Rectal smooth muscle tissue (tissue), 1 donor: ENCODE results near the gene ZNF555.

Experiments used
- H3K27ac ChIP-seq: one replicate; pipeline ENCODE4 v1.7.0; 2013; ENCODE audit warnings: low read depth, low read length, inconsistent platforms
- H3K27me3 ChIP-seq: one replicate; pipeline ENCODE4 v1.7.0; 2013; ENCODE audit warnings: low read length; ENCODE audit not compliant: control insufficient read depth, insufficient read depth
- H3K36me3 ChIP-seq: one replicate; pipeline ENCODE4 v1.7.0; 2013; ENCODE audit warnings: low read length; ENCODE audit not compliant: control insufficient read depth, insufficient read depth
- H3K4me1 ChIP-seq: one replicate; pipeline ENCODE4 v1.7.0; 2013; ENCODE audit warnings: low read length; ENCODE audit not compliant: control insufficient read depth, insufficient read depth
- H3K4me3 ChIP-seq: one replicate; pipeline ENCODE4 v1.7.0; 2013; ENCODE audit warnings: low read length
- H3K9ac ChIP-seq: one replicate; pipeline ENCODE4 v1.7.0; 2013; ENCODE audit warnings: low read length

The ZNF555 gene

GRCh38 chr19:2848616-2849015 lies 7.3 kb downstream of the ZNF555 start:
- H3K27me3 ChIP-seq = no peaks in the 10 kb centered on the region
- no peak overlapping the region for H3K9ac ChIP-seq
- H3K27ac ChIP-seq = no peak overlapping the region
- no peaks in the 10 kb centered on the region for H3K4me1 ChIP-seq
- H3K36me3 ChIP-seq = peaks cover 30% of the 10 kb centered on the region
- H3K4me3 ChIP-seq = no peak overlapping the region

DNA sequence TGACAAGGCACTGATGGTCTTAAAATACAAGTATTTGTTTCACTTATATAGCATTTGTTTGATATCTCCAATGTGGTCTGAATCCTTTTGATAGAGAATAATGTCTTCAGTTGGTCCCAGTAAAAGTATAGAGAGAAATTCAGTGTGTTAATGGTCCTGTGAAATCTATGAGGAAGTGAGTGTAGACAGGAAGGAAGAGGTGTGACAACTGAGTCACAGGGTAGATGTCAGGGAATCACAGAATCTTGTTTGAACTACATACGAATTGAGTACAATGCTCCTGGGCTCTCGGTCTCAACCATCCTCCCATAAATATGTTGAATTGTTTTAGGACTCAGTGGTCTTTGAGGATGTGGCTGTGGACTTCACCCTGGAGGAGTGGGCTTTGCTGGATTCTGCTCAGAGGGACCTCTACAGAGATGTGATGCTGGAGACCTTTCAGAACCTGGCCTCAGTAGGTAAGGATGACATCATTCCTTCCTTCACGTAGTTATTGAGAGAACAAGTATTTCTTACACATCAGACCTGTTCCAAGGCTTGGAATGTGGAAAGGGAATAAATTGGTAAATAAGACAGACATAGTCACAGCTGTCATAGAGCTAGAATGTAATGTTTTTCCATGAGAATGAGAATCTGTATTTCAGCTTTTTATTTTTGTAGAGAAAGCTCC lies 9.1 kb downstream of the ZNF555 start:
- Histone ChIP-seq H3K27me3 (no peaks in the 10 kb centered on the region), H3K9ac (no peak overlapping the region), H3K4me1 (no peaks in the 10 kb centered on the region), H3K27ac (no peak overlapping the region), H3K4me3 (no peak overlapping the region), H3K36me3 (peaks cover 31% of the 10 kb centered on the region)

GRCh38 chr19:2852598-2852997 lies 11.3 kb downstream of the ZNF555 start:
- Histone ChIP-seq H3K4me1 (no peaks in the 10 kb centered on the region), H3K9ac (no peak overlapping the region), H3K27ac (no peak overlapping the region), H3K27me3 (no peaks in the 10 kb centered on the region), H3K4me3 (no peak overlapping the region), H3K36me3 (peaks cover 31% of the 10 kb centered on the region)

GRCh38 chr19:2853015-2853606 lies 11.8 kb downstream of the ZNF555 start:
- H3K36me3 ChIP-seq = peaks cover 31% of the 10 kb centered on the region
- H3K27me3 ChIP-seq = no peaks in the 10 kb centered on the region
- H3K4me1 ChIP-seq = no peaks in the 10 kb centered on the region
- no peak overlapping the region for H3K9ac ChIP-seq
- H3K27ac ChIP-seq = no peak overlapping the region
- H3K4me3 ChIP-seq = no peak overlapping the region

DNA sequence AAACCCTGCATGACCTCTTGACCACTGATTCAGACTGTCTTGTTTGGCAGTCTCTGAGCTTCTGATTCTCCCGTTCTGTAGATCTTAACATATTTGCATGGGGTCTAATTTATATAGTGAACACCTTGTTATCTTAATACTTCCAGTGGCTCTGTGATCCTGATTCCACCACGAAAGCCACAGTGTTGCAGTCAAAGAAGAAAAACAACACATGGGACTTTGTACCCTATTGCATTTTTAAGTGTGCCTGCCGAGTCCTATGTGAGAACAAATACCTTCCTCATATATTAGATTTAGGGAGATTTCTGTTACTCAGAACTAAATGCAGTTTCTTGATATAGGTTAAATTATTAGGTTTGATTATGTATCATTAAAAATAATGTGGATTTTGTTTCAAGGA lies 13.6 kb downstream of the ZNF555 start:
- Histone ChIP-seq H3K4me3 (no peak overlapping the region), H3K4me1 (no peaks in the 10 kb centered on the region)

DNA sequence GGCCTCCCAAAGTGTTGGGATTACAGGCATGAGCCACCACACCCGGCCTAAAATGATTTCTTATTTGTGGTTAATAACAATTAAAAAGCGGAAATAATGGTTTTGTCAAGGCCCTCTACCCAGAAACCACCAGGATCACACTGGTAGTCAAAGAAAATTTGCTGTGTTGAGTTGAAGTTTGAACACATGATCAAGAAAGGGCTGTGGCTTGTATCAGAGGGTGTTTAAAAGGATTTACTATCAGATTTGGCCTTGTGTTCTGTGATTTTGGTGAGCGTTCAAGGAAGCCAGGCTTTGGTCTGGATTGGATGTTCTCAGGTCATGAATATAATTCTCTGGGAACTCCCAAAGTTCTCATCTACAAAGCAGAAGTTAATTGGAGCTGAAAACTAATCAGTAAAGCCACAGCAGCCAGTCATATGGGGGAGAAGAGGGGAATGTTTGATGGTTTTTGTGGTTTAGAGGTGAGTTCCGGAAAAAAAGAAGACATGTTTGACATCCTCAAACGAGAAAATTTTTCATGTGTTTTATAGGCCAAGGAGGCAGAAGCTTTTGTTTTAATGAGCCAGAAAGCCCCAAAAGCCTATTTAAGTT lies 15.3 kb downstream of the ZNF555 start:
- Histone ChIP-seq H3K27ac (no peak overlapping the region), H3K36me3 (peaks cover 22% of the 10 kb centered on the region), H3K4me3 (no peak overlapping the region), H3K27me3 (no peaks in the 10 kb centered on the region), H3K4me1 (no peaks in the 10 kb centered on the region), H3K9ac (no peak overlapping the region)

More for the DNA sequence above, 13.6 kb downstream of the ZNF555 start:
- Histone ChIP-seq H3K36me3 (peaks cover 31% of the 10 kb centered on the region), H3K9ac (no peak overlapping the region), H3K27me3 (no peaks in the 10 kb centered on the region), H3K27ac (no peak overlapping the region)

DNA sequence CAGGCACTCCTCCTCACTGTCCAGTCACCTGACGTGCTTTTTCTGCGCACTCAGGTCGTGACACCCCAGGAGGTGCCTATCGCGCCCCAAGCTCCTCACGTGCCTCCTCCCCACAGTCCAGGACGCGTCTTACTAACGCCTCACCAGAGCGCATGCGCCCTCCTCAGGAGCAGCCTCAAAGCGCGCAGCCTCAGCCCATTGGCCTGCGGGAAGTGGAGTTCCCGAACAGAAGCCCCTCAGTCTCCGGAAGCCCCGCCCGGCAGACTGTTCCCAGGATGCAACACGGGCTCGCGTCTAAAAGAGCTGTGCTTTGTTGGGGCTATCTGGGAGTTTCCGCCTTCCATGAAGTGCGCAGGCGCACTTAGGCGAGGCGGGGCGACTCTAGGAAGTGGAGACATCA lies 17.6 kb downstream of the ZNF555 start:
- Histone ChIP-seq H3K27ac (no peak overlapping the region), H3K36me3 (no peaks in the 10 kb centered on the region), H3K4me3 (no peak overlapping the region), H3K27me3 (no peaks in the 10 kb centered on the region), H3K9ac (no peak overlapping the region), H3K4me1 (no peaks in the 10 kb centered on the region)

DNA sequence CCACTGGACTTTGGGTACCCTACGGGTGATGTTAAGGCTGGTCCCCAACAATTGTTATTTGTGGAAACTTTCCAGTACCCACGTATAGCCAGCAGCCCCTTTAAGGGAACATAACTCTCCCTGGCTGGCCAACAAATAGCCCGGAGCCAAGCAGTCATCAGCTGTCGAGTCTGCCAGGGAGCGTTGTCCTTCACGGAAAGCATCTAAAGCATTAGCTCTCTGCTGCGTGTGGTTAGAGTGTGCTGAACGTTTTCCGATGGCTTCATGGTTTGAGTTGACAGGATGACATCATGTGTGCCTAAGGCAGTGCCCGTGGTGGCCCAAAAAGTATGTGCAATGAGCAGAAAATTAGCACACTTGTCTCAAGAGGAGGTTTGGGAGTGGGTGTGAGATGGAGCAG lies 22.5 kb downstream of the ZNF555 start:
- Histone ChIP-seq H3K4me1 (no peaks in the 10 kb centered on the region), H3K27ac (no peak overlapping the region), H3K9ac (no peak overlapping the region), H3K27me3 (no peaks in the 10 kb centered on the region), H3K36me3 (no peaks in the 10 kb centered on the region), H3K4me3 (no peak overlapping the region)

DNA sequence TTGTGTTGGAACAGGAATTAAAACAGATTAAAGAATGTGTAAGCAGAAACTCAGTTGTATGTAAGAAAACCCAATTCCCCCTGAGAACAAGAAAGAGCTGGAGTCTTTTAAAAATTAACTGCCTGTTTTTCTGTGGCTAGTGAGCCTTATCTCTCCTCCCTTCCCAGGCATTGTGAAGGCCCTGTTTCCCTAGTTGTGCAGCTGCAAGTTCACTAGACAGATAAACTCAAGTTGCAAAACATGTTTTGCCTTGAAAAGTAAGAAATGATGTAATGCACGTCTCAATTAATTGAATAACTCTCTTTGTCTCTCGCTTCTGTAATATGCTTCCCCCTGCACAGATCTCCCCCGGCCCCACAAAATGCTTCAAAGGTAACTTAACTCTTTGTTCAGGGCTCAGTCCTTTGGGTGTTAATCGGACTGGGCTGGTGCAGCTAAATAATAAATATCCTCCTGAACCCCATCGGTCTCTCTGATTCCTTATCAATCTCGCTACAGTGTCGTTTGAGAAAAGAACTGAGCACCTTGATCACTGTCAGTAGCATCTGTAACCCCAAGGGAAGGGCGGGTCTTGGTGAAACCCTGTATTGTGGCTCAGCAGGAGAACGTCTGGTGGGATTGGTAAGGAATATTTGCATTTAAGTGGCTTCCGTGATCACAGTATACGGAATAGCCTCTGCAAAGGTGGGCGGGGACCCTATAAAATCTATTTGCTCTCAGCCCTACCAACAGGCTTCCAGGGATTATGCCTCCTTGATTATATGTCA lies 24.2 kb downstream of the ZNF555 start:
- no peak overlapping the region for H3K4me3 ChIP-seq

GRCh38 chr19:2866495-2867024 lies 25.3 kb downstream of the ZNF555 start:
- Histone ChIP-seq H3K36me3 (no peaks in the 10 kb centered on the region), H3K4me1 (no peaks in the 10 kb centered on the region), H3K4me3 (no peak overlapping the region), H3K27ac (no peak overlapping the region), H3K9ac (no peak overlapping the region), H3K27me3 (no peaks in the 10 kb centered on the region)

More for the DNA sequence above, 24.2 kb downstream of the ZNF555 start:
- no peaks in the 10 kb centered on the region for H3K36me3 ChIP-seq
- no peaks in the 10 kb centered on the region for H3K27me3 ChIP-seq
- no peak overlapping the region for H3K9ac ChIP-seq
- H3K27ac ChIP-seq = no peak overlapping the region
- no peaks in the 10 kb centered on the region for H3K4me1 ChIP-seq

- Histone ChIP-seq H3K4me3 (no peak within 1 kb of the TSS), H3K27ac (no peak within 1 kb of the TSS), H3K9ac (no peak within 1 kb of the TSS), H3K4me1 (no peaks in the 10 kb centered on the region), H3K27me3 (no peaks in the 10 kb centered on the region), H3K36me3 (no peaks in the 10 kb centered on the region)
Observed at GRCh38 chr19:2867025-2867991, 26.0 kb downstream of the ZNF555 start, which contains the start of gene ZNF556. Gene ZNF556 (plus strand): TSS chr19:2867335. CDS start chr19:2867422, 87 bp downstream.
